HCT116 (cell line): Measurements from ENCODE around the gene RMI2. TPM values are rescaled to one million over a fixed set of nuclear protein-coding genes. Genes with fewer than 3 reads are reported as not detected.

Experiments
- ATAC-seq: fragments of 200-7000 bp; cut with Tn5 transposase; 2 replicates; pipeline ENCODE4 v1.9.1; 2020; ENCODE audit warnings: mild to moderate bottlenecking, moderate library complexity
- BruUV-seq: library from RNA; stranded (reverse); fragments of 400-500 nt; replicated peaks from 2 replicates; lab custom pipeline; 2021; lab: Mats Ljungman, UMichigan
- CTCF ChIA-PET: fragments of 300-600 bp; sonication (Branson Sonifier 250); formaldehyde crosslinking; loops from one replicate; lab custom pipeline; 2021; ENCODE audit warnings: antibody characterized with exemption; lab: Charles Lee
- POLR2A ChIA-PET: fragments of 300-600, 350-600 bp; sonication (Branson Sonifier 250); formaldehyde crosslinking; loops from one replicate; lab custom pipeline; 2021; ENCODE audit warnings: antibody characterized with exemption; lab: Charles Lee
- RAD21 ChIA-PET, 2 experiments: fragments of 300-600 bp; sonication (Branson Sonifier 250); formaldehyde crosslinking; loops; one replicate each; lab custom pipeline; 2023; ENCODE audit warnings: low total read pairs in 2 of 2; ENCODE audit not compliant: uncharacterized antibody in 2 of 2, unreplicated experiment in 2 of 2, low non-redundant PET in 1 of 2; lab: Charles Lee
- DNase-seq: peaks from one replicate; pipeline ENCODE4 v3.0.0-alpha.2; 2010; ENCODE audit warnings: low read depth, low spot score
- H2AFZ ChIP-seq: fragments of 200-600 bp; shearing (Covaris generic), sonication (generic); 2 replicates; pipeline ENCODE4 v1.6.1; 2017; ENCODE audit warnings: low read depth, mixed run types, mixed read lengths, antibody characterized with exemption, low read length; ENCODE audit not compliant: poor library complexity, severe bottlenecking
- H3K27ac ChIP-seq: 2 replicates; pipeline ENCODE4 v1.5.1; 2012; ENCODE audit warnings: low read depth, low read length
- H3K27me3 ChIP-seq: fragments of 200-600 bp; sonication (generic); 2 replicates; pipeline ENCODE4 v1.6.1; 2016; ENCODE audit warnings: mixed run types, low read length, mixed read lengths; ENCODE audit not compliant: insufficient read depth
- H3K36me3 ChIP-seq, 2 experiments: fragments of 200-500 bp in 1 of 2; fragments of 200-600 bp in 1 of 2; sonication (Bioruptor generic) in 1 of 2; sonication (generic) in 1 of 2; 2 replicates each; pipeline versions ENCODE4 v1.5.1 to v1.6.1; 2014 to 2016; ENCODE audit warnings: low read length in 2 of 2, inconsistent platforms in 1 of 2, mixed read lengths in 1 of 2, mixed run types in 1 of 2; ENCODE audit not compliant: insufficient read depth in 2 of 2, control insufficient read depth in 1 of 2
- H3K4me1 ChIP-seq, 2 experiments: fragments of 200-600 bp in 1 of 2; sonication (generic) in 1 of 2; 2 replicates each; pipeline versions ENCODE4 v1.5.1 to v1.6.1; 2012 to 2017; ENCODE audit warnings: low read length in 2 of 2, inconsistent platforms in 1 of 2, mild to moderate bottlenecking in 1 of 2, mixed read lengths in 1 of 2, mixed run types in 1 of 2, moderate library complexity in 1 of 2; ENCODE audit not compliant: insufficient read depth in 2 of 2, control insufficient read depth in 1 of 2
- H3K4me2 ChIP-seq: fragments of 200-600 bp; sonication (generic); 2 replicates; pipeline ENCODE4 v1.6.1; 2017; ENCODE audit warnings: mixed run types, low read length, mixed read lengths
- H3K4me3 ChIP-seq, 2 experiments: fragments of 200-600 bp in 1 of 2; sonication (generic) in 1 of 2; replicated peaks in 1 of 2; 2 replicates each; pipeline ENCODE4 v1.5.1; 2011 to 2016; ENCODE audit warnings: low read length in 2 of 2, control low read depth in 1 of 2, low read depth in 1 of 2, mild to moderate bottlenecking in 1 of 2, mixed read lengths in 1 of 2, mixed run types in 1 of 2
- H3K79me2 ChIP-seq: fragments of 200-600 bp; sonication (generic); 2 replicates; pipeline ENCODE4 v1.6.1; 2017; ENCODE audit warnings: mild to moderate bottlenecking, mixed run types, low read length, moderate library complexity, mixed read lengths; ENCODE audit not compliant: insufficient read depth
- H3K9ac ChIP-seq: fragments of 200-600 bp; sonication (generic); 2 replicates; pipeline ENCODE4 v1.6.1; 2016; ENCODE audit warnings: low read length, mixed read lengths
- H3K9me2 ChIP-seq: fragments of 200-600 bp; sonication (generic), shearing (Covaris generic); 2 replicates; pipeline ENCODE4 v1.6.1; 2017; ENCODE audit warnings: mixed run types, mild to moderate bottlenecking, moderate library complexity; ENCODE audit not compliant: insufficient read depth
- H3K9me3 ChIP-seq, 2 experiments: fragments of 200-500 bp in 1 of 2; fragments of 200-600 bp in 1 of 2; sonication (Bioruptor generic) in 1 of 2; sonication (generic) in 1 of 2; 2 replicates each; pipeline ENCODE4 v1.6.1; 2014 to 2017; ENCODE audit warnings: low read length in 2 of 2, mixed read lengths in 2 of 2, inconsistent platforms in 1 of 2, low read depth in 1 of 2, mild to moderate bottlenecking in 1 of 2, mixed run types in 1 of 2, moderate library complexity in 1 of 2; ENCODE audit not compliant: control insufficient read depth in 1 of 2, insufficient read depth in 1 of 2
- H4K20me1 ChIP-seq: fragments of 200-600 bp; sonication (generic), shearing (Covaris generic); 2 replicates; pipeline ENCODE4 v1.6.1; 2017; ENCODE audit warnings: mixed run types, mild to moderate bottlenecking, moderate library complexity; ENCODE audit not compliant: insufficient read depth
- CEBPB ChIP-seq: IDR thresholded peaks from 2 replicates; pipeline ENCODE4 v1.6.1; 2012; ENCODE audit warnings: low read depth
- EZH2 ChIP-seq: fragments of 200-600 bp; sonication (generic); IDR thresholded peaks from 2 replicates; pipeline ENCODE4 v1.6.1; 2017; ENCODE audit warnings: antibody characterized with exemption, mixed run types
- EZH2phosphoT487 ChIP-seq: fragments of 200-600 bp; IDR thresholded peaks from 2 replicates; pipeline ENCODE4 v1.6.1; 2018; ENCODE audit warnings: antibody characterized with exemption, borderline replicate concordance
- FOSL1 ChIP-seq: IDR thresholded peaks from 2 replicates; pipeline ENCODE4 v1.6.1; 2012; ENCODE audit warnings: low read depth
- POLR2A ChIP-seq: IDR thresholded peaks from 2 replicates; pipeline ENCODE4 v1.7.0; 2011; ENCODE audit warnings: borderline replicate concordance; ENCODE audit not compliant: insufficient read depth, insufficient read length; ENCODE audit errors: extremely low read depth
- POLR2AphosphoS5 ChIP-seq: IDR thresholded peaks from 2 replicates; pipeline ENCODE4 v1.6.1; 2011; ENCODE audit warnings: mild to moderate bottlenecking, low read depth, low read length, moderate library complexity
- RAD21 ChIP-seq: IDR thresholded peaks from 2 replicates; pipeline ENCODE4 v1.6.1; 2012; ENCODE audit warnings: low read depth, mild to moderate bottlenecking
- SP1 ChIP-seq: IDR thresholded peaks from 2 replicates; pipeline ENCODE4 v1.6.1; 2012; ENCODE audit warnings: low read depth
- SRF ChIP-seq: IDR thresholded peaks from 2 replicates; pipeline ENCODE4 v1.6.1; 2012; ENCODE audit warnings: low read depth
- YY1 ChIP-seq: IDR thresholded peaks from 2 replicates; pipeline ENCODE4 v1.6.1; 2011; ENCODE audit warnings: low read length, low read depth, moderate library complexity, mild to moderate bottlenecking; ENCODE audit not compliant: insufficient replicate concordance; ENCODE audit errors: extremely low read depth
- ZNF274 ChIP-seq: fragments of 200-500 bp; sonication (Bioruptor generic); IDR thresholded peaks from 2 replicates; pipeline ENCODE4 v1.6.1; 2014; ENCODE audit warnings: mild to moderate bottlenecking, low read depth, low read length, inconsistent platforms
- intact Hi-C: fragments of 100-400 bp; cut with micrococcal nuclease; formaldehyde crosslinking; loops from 2 replicates; pipeline ENCODE4 v1.10.0; 2022
- total RNA-seq: library from RNA; stranded (reverse); gene quantifications from one replicate; pipeline ENCODE4 v1.2.1, GENCODE V29; 2021; ENCODE audit not compliant: unreplicated experiment

Gene RMI2
- total RNA-seq, 1 experiment from 2014 or later = 19.9 TPM

DNA sequence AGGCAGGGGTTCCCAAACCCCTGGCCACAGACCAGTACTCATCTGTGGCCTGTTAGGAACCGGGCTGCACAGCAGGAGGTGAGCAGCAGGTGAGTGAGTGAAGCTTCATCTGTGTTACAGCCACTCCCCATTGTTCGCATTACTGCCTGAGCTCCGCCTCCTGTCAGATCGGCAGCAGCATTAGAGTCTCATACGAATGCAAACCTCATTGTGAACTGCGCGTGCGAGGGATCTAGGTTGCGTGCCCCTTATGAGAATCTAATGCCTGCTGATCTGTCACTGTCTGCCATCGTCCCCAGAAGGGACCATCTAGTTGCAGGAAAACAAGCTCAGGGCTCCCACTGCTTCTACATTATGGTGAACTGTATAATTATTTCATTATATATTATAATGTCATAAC is 25.1 kb upstream of the RMI2 start (continued):
- TF ChIP-seq EZH2phosphoT487 = no peak
- TF ChIP-seq FOSL1 = no peak
- TF ChIP-seq CEBPB = no peak
- TF ChIP-seq YY1 = no peak
- no peak for TF ChIP-seq SRF

DNA sequence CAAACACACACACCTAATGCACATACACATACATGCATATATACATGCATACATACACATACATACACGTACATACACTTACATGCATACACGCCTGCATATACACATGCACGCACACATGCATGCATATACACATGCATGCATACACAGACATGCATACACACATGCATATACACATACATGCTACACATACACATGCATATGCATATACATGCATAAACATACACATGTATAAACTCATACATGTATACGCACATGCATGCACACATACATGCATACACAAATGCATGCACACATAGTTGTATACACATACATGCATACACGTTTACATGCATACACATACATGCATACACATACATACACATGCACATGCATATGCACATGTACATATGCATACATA is 23.6 kb upstream of the RMI2 start:
- Histone ChIP-seq H3K4me3 (no peak overlapping the region), H3K4me1 (peaks cover 9 to 10% of the 10 kb centered on the region in 2 experiments), H4K20me1 (no peaks in the 10 kb centered on the region), H3K9me2 (no peaks in the 10 kb centered on the region), H3K27ac (no peak overlapping the region), H3K4me2 (no peak overlapping the region), H3K9me3 (no peaks in the 10 kb centered on the region), H3K79me2 (no peaks in the 10 kb centered on the region), H3K9ac (no peak overlapping the region), H3K27me3 (no peaks in the 10 kb centered on the region), H3K36me3 (no peaks in the 10 kb centered on the region), H2AFZ (no peak overlapping the region)
- ATAC-seq (no peak), DNase-seq (no peak)
- ChIA-PET POLR2A (no interaction called here), CTCF (no interaction called here), RAD21 (no interaction called here)
- TF ChIP-seq SRF (no peak), SP1 (no peak), RAD21 (no peak), POLR2AphosphoS5 (no peak), POLR2A (no peak), EZH2 (no peak)
- intact Hi-C loops = no loop called here
- no TSS peak for BruUV-seq

DNA sequence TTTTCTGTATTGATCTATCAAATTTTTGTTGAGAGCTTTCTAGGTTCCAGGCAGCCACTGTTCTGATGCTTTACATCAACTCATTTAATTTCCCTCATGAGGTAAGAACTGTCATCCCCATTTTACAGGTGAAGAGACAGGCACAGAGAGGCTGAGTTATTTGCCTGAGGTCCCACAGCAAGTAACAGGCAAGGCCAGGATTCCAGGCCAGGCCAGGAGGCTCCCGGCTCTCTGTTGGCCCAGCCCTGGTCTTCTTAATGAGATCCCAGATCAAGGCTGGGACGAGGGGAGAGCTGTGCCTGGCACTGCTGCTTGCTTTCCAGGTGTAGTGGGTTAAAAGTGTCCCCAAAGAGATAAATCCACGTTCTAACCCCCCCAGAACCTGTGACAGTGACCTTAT is 22.4 kb upstream of the RMI2 start:
- RAD21 ChIA-PET = no interaction called here
- H3K27me3 ChIP-seq = no peaks in the 10 kb centered on the region
- H3K9ac ChIP-seq = no peak overlapping the region
- H3K9me3 ChIP-seq = no peaks in the 10 kb centered on the region
- no peak for TF ChIP-seq ZNF274
- peaks cover 11 to 14% of the 10 kb centered on the region in 2 experiments for H3K4me1 ChIP-seq
- CTCF ChIA-PET = no interaction called here
- DNase-seq = no peak
- H3K27ac ChIP-seq = no peak overlapping the region
- no peaks in the 10 kb centered on the region for H4K20me1 ChIP-seq
- intact Hi-C loops = no loop called here
- no peak overlapping the region for H2AFZ ChIP-seq
- no peak overlapping the region for H3K4me2 ChIP-seq
- POLR2A ChIA-PET = no interaction called here
- H3K79me2 ChIP-seq = no peaks in the 10 kb centered on the region
- BruUV-seq = no TSS peak
- no peak overlapping the region for H3K4me3 ChIP-seq
- no peaks in the 10 kb centered on the region for H3K9me2 ChIP-seq
- ATAC-seq = no peak
- no peaks in the 10 kb centered on the region for H3K36me3 ChIP-seq
